DND-41 (cell line): ENCODE measurements around the gene CNOT11.
A peak's percentile ranks its signal among the peaks of the same experiment; 100 is the strongest.
"Not testable (repeated sequence)": the region's sequence is repeated elsewhere in the genome, so short reads cannot be mapped to it uniquely, and the experiment has no call there.

Experiments used
- ATAC-seq: fragments of 200-7000 bp; cut with Tn5 transposase; 3 replicates; pipeline ENCODE4 v1.9.1; 2021; ENCODE audit warnings: low read depth; ENCODE audit not compliant: insufficient read depth
- DNase-seq: peaks from one replicate; pipeline ENCODE4 v3.0.0-alpha.2; 2020
- H2AFZ ChIP-seq: 2 replicates; pipeline ENCODE4 v1.6.0; 2012; ENCODE audit warnings: low read depth, low read length
- H3K27ac ChIP-seq: 2 replicates; pipeline ENCODE4 v1.5.1; 2012; ENCODE audit warnings: low read length, inconsistent platforms
- H3K27me3 ChIP-seq: fragments of 200-600 bp; sonication (generic); 2 replicates; pipeline ENCODE4 v1.6.0; 2012; ENCODE audit warnings: low read length, mild to moderate bottlenecking, inconsistent platforms; ENCODE audit not compliant: insufficient read depth, poor library complexity
- H3K36me3 ChIP-seq: 2 replicates; pipeline ENCODE4 v1.5.1; 2012; ENCODE audit warnings: low read length, inconsistent platforms; ENCODE audit not compliant: insufficient read depth
- H3K4me1 ChIP-seq: 2 replicates; pipeline ENCODE4 v1.5.1; 2012; ENCODE audit warnings: mild to moderate bottlenecking, low read length; ENCODE audit not compliant: insufficient read depth
- H3K4me2 ChIP-seq: 2 replicates; pipeline ENCODE4 v1.6.0; 2012; ENCODE audit warnings: mild to moderate bottlenecking, moderate library complexity, low read length, inconsistent platforms; ENCODE audit not compliant: insufficient read depth
- H3K4me3 ChIP-seq, 2 experiments: fragments of 200-600 bp in 1 of 2; shearing (Covaris generic) in 1 of 2; 2 replicates each; pipeline ENCODE4 v1.5.1; 2012 to 2016; ENCODE audit warnings: inconsistent platforms in 2 of 2, low read length in 2 of 2, mild to moderate bottlenecking in 2 of 2, low read depth in 1 of 2, moderate library complexity in 1 of 2
- H3K79me2 ChIP-seq: 2 replicates; pipeline ENCODE4 v1.6.0; 2012; ENCODE audit warnings: low read length, inconsistent platforms; ENCODE audit not compliant: insufficient read depth
- H3K9ac ChIP-seq: 2 replicates; pipeline ENCODE4 v1.6.0; 2012; ENCODE audit warnings: low read depth, mild to moderate bottlenecking, inconsistent platforms, low read length, moderate library complexity
- H3K9me3 ChIP-seq: 2 replicates; pipeline ENCODE4 v1.5.1; 2012; ENCODE audit warnings: low read length, moderate library complexity, mild to moderate bottlenecking, inconsistent platforms; ENCODE audit not compliant: insufficient read depth, severe bottlenecking
- H4K20me1 ChIP-seq: 2 replicates; pipeline ENCODE4 v1.6.0; 2012; ENCODE audit warnings: low read length; ENCODE audit not compliant: insufficient read depth
- EZH2 ChIP-seq: IDR thresholded peaks from 3 replicates; pipeline ENCODE4 v1.6.1; 2012; ENCODE audit warnings: borderline replicate concordance, low read depth, mild to moderate bottlenecking, moderate library complexity, low read length, inconsistent platforms; ENCODE audit not compliant: severe bottlenecking
- TF ChIP-seq, protein P1 (sequence below): IDR thresholded peaks from 2 replicates; pipeline ENCODE4 v1.5.1; 2012; ENCODE audit warnings: borderline replicate concordance, low read length, moderate library complexity, mild to moderate bottlenecking; ENCODE audit not compliant: poor library complexity, severe bottlenecking; ENCODE audit errors: extremely low read depth

The CNOT11 gene

DNA sequence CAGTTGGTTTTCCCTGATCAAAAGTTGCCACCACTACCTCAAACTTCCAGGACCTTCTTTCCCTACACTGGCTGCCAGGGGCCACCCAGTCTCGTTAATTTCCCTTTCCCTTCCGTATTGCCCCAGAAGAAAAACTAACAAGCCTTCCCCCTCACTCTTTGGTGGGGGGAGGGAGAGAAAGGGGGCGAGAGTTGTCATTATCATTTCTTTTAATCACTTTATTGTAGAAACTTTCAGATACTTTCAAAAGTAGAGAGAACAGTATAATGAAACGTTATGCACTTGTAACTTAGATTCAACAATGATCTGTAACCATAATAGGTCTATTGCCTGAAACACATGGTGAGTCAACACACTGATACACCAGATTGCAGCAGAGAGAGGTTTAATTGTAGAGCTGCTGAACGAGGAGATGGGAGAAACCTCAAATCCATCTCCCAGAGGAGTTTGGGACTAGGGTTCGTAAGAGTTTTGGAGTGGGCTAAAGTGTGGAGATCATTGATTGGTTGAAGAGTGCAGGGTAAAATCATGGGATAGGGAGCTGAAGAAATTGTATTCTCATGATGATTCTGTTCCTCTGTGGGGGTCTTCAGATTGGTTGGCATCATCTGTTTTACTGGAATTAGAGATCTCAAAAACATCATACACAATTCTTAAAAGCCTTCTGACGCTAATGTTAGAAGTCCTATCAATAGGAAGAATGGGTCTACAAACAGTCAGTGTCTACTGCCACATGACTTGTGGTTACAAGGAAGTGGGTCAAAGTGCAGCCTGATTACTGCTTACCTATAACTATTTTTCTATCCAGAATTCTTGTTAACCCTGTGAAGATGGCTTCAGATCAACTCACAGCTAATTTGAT is 58.4 kb downstream of the CNOT11 start:
- Histone ChIP-seq H3K9ac (peak overlapping the region; percentile 2; the same call in 1 of the 2 replicates), H3K79me2 (peaks cover 28% of the 10 kb centered on the region), H3K36me3 (peaks cover 10% of the 10 kb centered on the region; the same call in 1 of the 2 replicates), H3K27me3 (no peaks in the 10 kb centered on the region), H2AFZ (no peak overlapping the region; the same call in 1 of the 2 replicates), H3K4me3 (no peak overlapping the region), H3K4me1 (peaks cover 58% of the 10 kb centered on the region), H4K20me1 (peaks cover 17% of the 10 kb centered on the region), H3K9me3 (no peaks in the 10 kb centered on the region), H3K4me2 (peak overlapping the region; percentile 35), H3K27ac (peak overlapping the region; percentile 57)
- ATAC-seq, result peak; percentile 33
- TF ChIP-seq EZH2, result no peak
- TF ChIP-seq, protein P1, sequence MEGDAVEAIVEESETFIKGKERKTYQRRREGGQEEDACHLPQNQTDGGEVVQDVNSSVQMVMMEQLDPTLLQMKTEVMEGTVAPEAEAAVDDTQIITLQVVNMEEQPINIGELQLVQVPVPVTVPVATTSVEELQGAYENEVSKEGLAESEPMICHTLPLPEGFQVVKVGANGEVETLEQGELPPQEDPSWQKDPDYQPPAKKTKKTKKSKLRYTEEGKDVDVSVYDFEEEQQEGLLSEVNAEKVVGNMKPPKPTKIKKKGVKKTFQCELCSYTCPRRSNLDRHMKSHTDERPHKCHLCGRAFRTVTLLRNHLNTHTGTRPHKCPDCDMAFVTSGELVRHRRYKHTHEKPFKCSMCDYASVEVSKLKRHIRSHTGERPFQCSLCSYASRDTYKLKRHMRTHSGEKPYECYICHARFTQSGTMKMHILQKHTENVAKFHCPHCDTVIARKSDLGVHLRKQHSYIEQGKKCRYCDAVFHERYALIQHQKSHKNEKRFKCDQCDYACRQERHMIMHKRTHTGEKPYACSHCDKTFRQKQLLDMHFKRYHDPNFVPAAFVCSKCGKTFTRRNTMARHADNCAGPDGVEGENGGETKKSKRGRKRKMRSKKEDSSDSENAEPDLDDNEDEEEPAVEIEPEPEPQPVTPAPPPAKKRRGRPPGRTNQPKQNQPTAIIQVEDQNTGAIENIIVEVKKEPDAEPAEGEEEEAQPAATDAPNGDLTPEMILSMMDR, result no peak
- DNase-seq, result peak; percentile 33

DNA sequence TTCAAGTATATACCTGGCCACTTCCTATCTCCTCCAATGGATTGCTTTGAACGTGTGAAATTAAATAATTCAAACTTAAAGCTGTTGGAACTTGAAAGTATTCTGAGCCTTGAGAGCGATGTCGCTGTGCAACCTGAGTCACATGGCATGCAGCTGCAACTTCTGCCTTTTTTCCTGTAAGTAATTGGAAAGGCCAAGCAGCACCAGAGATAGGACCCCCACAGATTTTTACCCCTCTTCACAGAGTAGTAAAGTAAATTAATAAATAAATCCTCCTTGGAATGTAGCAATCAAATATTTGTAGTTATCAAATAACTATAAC is 59.0 kb downstream of the CNOT11 start:
- H4K20me1 ChIP-seq, result peaks cover 11% of the 10 kb centered on the region
- ATAC-seq, result peak; percentile 23
- H3K9me3 ChIP-seq, result no peaks in the 10 kb centered on the region
- H3K4me1 ChIP-seq, result peaks cover 52% of the 10 kb centered on the region
- no peak overlapping the region; the same call in 1 of the 2 replicates for H2AFZ ChIP-seq
- H3K27me3 ChIP-seq, result no peaks in the 10 kb centered on the region
- peaks cover 5% of the 10 kb centered on the region; the same call in 1 of the 2 replicates for H3K36me3 ChIP-seq
- peak overlapping the region; percentile 57 for H3K27ac ChIP-seq
- TF ChIP-seq, protein P1, result no peak
- no peak for TF ChIP-seq EZH2
- peak; percentile 47 for DNase-seq
- H3K9ac ChIP-seq, result no peak overlapping the region
- H3K4me2 ChIP-seq, result peak overlapping the region; percentile 35
- no peak overlapping the region for H3K4me3 ChIP-seq
- peaks cover 22% of the 10 kb centered on the region for H3K79me2 ChIP-seq

DNA sequence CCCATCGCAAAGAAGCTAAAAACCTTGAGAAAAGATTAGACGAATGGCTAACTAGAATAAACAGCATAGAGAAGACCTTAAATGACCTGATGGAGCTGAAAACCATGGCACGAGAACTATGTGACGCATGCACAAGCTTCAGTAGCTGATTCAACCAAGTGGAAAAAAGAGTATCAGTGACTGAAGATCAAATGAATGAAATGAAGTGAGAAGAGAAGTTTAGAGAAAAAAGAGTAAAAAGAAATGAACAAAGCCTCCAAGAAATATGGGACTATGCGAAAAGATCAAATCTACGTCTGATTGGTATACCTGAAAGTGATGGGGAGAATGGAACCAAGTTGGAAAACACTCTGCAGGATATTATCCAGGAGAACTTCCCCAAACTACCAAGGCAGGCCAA is 63.9 kb downstream of the CNOT11 start:
- DNase-seq, H3K4me3 ChIP-seq, H3K79me2 ChIP-seq, H4K20me1 ChIP-seq, H3K9ac ChIP-seq, H3K4me2 ChIP-seq, ATAC-seq, H2AFZ ChIP-seq, H3K27me3 ChIP-seq, H3K9me3 ChIP-seq, H3K27ac ChIP-seq, H3K36me3 ChIP-seq: not testable (repeated sequence)
- H3K4me1 ChIP-seq, result peaks cover 12% of the 10 kb centered on the region
